ENCODE data around the gene GID4. TPM values are rescaled to one million over a fixed set of nuclear protein-coding genes. Genes with fewer than 3 reads are reported as not detected.
A peak's percentile ranks its signal among the peaks of the same experiment; 100 is the strongest.

GID4 gene
- total and polyA plus RNA-seq, 9 of the 15 experiments (the other 6 are each of a cell fraction or from before 2014, with no cell fraction given) = 1.2 to 6.4 (median 3.7) TPM

- peaks cover 0 to 3% of the 10 kb centered on the region in 2 experiments; a peak in 1 of 5 replicates for H3K4me1 ChIP-seq (replicated peaks in 1 of 2; ENCODE audit: control insufficient read depth in 2 of 2, insufficient read depth in 2 of 2, low read length in 2 of 2)
- no peak overlapping the region for H3K4me3 ChIP-seq
- intact Hi-C loops (cut with micrococcal nuclease) = no loop called here
- BruUV-seq (replicated peaks) = no TSS peak
- FAIRE-seq = no peak
- no peak overlapping the region for H3K4me2 ChIP-seq (ENCODE audit: insufficient read depth, low read length)
- no peak overlapping the region for H3K27ac ChIP-seq (ENCODE audit: extremely low read depth, low read depth, low read length)
- H3K9me1 ChIP-seq (ENCODE audit: control insufficient read depth, insufficient read depth, low read length) = no peaks in the 10 kb centered on the region
- in situ Hi-C loops (cut with MboI) = no loop called here
- POLR2A ChIA-PET = interaction anchor here (2.0 kb wide), 1 partner anchor 11 kb away, joined by 7 read pairs; no protein-coding TSS in a partner anchor
- no peaks in the 10 kb centered on the region for H3K79me2 ChIP-seq (ENCODE audit: control insufficient read depth, insufficient read depth, low read length)
- no peak for ATAC-seq
- no peak for DNase-seq (ENCODE audit: extremely low read depth in 1 of 4, low spot score in 3 of 4)
- 0 out of 4 replicates have a peak overlapping the region, but pooled peaks of 1 of the 2 experiments have one; percentile 35 for H3K9ac ChIP-seq (ENCODE audit: insufficient read depth in 1 of 2, low read depth in 2 of 2, low read length in 2 of 2)
- 20% methylated on average over 1 of the region's 5 CpGs for WGBS (ENCODE audit: insufficient coverage, low coverage, missing lambda C conversion rate)
- no peak overlapping the region for H2AFZ ChIP-seq (ENCODE audit: low read depth, low read length)
- no peak for TF ChIP-seq TARDBP (IDR thresholded peaks at IDR 0.05)
- no peak for TF ChIP-seq PHF20 (IDR thresholded peaks at IDR 0.05; ENCODE audit: partially characterized antibody)
- TF ChIP-seq LARP7 (IDR thresholded peaks at IDR 0.05) = no peak
- no peak for TF ChIP-seq CHD1 (IDR thresholded peaks at IDR 0.05; ENCODE audit: low read length)
- TF ChIP-seq POLR2AphosphoS2 (IDR thresholded peaks at IDR 0.05; ENCODE audit: low read length) = no peak
- TF ChIP-seq C11orf30 (IDR thresholded peaks at IDR 0.05; ENCODE audit: low read depth) = no peak
- TF ChIP-seq DDX20 (tag; IDR thresholded peaks at IDR 0.05; ENCODE audit: low read depth) = no peak
- no peak for TF ChIP-seq BRF2 (IDR thresholded peaks at IDR 0.05; ENCODE audit: borderline replicate concordance, insufficient read depth, insufficient read length)
- H3K36me3 ChIP-seq (ENCODE audit: control insufficient read depth, insufficient read depth, low read length) = no peaks in the 10 kb centered on the region
- no peaks in the 10 kb centered on the region for H3K27me3 ChIP-seq (ENCODE audit: control insufficient read depth in 2 of 2, insufficient read depth in 2 of 2, low read length in 2 of 2)
- no peaks in the 10 kb centered on the region for H4K20me1 ChIP-seq (replicated peaks; ENCODE audit: control insufficient read depth, insufficient read depth, low read length)
- CTCF ChIA-PET (ENCODE audit: low intra/inter-chr PET ratio) = no interaction called here
- H3K9me3 ChIP-seq (replicated peaks; ENCODE audit: control insufficient read depth, insufficient read depth, low read depth, low read length) = no peaks in the 10 kb centered on the region
Observed at GRCh38 chr17:18116078-18116477, 76.9 kb downstream of the GID4 start.
